G401.6 (cell line): ENCODE data around the gene TRPM4.
"Not testable (repeated sequence)": the region's sequence is repeated elsewhere in the genome, so short reads cannot be mapped to it uniquely, and the experiment has no call there.

Experiments
- FAIRE-seq: peaks from 2 replicates; lab custom pipeline; 2012; peaks lifted over from hg19 to GRCh38; lab: Jason Lieb, UNC

The TRPM4 gene

DNA sequence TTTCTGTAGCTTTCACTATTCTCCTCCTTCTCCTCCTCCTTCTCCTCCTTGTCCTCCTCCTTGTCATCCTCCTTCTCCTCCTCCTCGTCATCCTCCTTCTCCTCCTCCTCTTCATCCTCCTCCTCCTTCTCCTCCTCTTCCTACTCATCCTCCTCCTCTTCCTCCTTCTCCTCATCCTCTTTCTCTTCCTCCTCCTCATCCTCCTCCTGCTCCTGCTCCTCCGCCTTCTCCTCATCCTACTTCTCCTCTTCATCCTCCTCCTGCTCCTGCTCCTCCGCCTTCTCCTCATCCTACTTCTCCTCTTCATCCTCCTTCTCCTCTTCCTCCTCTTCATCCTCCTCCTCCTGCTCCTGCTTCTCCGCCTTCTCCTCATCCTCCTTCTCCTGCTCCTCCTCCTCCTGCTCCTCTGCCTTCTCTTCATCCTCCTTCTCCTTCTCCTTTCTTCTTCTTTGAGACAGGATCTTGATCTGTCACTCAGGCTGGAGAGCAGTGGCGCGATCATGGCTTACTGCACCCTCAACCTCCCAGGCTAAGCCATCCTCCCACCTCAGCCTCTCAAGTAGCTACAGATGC, 36.3 kb downstream of the TRPM4 start:
- no peak for FAIRE-seq

DNA sequence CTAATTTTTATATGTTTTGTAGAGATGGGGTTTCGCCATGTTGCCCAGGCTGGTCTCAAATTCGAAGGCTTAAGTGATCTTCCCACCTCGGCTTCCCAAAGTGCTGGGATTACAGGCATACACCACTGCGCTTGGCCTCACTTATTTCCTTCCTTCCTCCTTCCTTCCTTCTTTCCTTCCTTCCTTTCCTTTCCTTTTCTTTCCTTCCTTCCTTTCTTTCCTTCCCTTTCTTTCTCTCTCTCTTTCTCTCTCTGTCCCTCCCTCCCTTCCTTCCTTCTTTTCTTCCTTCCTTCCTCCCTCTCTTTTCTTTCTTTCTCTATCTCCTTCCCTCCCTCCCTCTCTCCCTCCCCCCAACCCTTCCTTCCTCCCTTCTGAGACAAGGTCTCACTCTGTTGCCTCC, 36.8 kb downstream of the TRPM4 start:
- no peak for FAIRE-seq

DNA sequence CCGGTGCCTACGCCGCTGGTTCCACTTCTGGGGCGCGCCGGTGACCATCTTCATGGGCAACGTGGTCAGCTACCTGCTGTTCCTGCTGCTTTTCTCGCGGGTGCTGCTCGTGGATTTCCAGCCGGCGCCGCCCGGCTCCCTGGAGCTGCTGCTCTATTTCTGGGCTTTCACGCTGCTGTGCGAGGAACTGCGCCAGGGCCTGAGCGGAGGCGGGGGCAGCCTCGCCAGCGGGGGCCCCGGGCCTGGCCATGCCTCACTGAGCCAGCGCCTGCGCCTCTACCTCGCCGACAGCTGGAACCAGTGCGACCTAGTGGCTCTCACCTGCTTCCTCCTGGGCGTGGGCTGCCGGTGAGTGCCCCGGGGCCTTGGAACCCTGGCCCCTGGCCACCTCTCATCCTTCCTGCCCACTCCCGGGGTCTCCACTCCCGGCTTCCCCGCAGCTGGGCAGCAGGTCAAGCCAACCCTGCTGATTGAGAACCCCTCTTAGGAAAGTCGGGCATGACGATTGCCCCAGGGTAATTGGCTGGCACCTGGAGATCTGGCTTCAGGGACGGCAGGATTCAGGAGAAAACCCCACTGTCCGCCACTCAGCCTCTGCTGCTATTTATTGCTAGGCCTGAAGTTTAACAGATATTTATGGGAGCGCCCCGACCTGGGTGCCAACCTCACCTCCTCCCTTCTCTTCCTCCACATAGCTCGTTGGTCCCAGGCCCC, 39.1 kb downstream of the TRPM4 start:
- no peak for FAIRE-seq

DNA sequence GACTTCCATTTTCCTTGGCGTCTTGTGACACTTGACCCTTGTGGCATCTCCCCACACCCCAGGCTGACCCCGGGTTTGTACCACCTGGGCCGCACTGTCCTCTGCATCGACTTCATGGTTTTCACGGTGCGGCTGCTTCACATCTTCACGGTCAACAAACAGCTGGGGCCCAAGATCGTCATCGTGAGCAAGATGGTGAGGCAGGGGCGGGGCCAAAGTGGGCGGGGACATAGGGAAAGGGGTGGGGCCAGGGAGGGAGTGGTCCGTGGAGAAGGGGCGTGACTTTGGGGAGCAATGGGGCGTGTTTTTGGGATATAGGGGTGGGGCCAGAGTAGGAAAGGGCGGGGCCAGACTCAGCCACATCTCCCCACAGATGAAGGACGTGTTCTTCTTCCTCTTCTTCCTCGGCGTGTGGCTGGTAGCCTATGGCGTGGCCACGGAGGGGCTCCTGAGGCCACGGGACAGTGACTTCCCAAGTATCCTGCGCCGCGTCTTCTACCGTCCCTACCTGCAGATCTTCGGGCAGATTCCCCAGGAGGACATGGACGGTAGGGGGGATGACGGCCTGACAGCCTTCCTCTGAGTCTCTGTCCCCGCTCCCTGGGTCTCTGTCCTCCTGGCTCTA, 42.8 kb downstream of the TRPM4 start:
- no peak for FAIRE-seq

DNA sequence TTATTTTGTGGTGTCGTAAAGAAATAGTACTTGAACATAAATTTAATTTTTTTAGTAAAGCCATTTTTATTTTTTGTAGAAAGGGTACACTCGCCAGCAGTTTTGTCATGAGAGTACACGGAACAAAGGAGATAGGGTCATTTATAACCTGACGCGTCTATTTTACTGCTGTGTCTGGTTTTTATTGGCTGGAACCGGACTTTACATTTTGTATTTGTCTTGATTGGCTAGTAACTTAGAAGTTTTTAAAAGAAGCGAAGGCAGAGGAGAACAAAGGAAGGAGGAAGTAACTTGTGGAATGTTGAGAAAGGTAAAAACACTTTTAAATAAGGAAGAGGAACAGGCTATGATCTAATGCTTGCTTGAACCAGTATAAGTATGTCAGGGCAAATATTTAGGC, 43.5 kb downstream of the TRPM4 start:
- FAIRE-seq, result no peak

DNA sequence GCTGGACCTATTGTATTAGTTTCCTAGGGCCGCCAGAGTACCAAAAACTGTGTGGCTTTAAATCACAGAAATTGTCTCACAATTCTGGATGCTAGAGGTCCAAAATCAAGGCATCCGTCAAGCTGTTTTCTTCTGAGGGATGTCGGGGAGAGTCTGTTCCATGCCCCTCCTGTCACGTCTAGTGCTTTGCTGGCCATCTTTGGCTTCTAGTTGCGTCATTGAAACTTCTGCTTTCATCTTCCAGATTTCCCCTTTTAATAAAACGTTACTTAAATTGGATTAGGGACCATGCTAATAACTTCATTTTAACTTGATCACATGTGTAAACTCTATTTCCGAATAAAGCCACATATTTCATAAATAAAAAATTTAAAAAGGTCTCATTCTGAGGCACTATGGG, 47.5 kb downstream of the TRPM4 start:
- no peak for FAIRE-seq

DNA sequence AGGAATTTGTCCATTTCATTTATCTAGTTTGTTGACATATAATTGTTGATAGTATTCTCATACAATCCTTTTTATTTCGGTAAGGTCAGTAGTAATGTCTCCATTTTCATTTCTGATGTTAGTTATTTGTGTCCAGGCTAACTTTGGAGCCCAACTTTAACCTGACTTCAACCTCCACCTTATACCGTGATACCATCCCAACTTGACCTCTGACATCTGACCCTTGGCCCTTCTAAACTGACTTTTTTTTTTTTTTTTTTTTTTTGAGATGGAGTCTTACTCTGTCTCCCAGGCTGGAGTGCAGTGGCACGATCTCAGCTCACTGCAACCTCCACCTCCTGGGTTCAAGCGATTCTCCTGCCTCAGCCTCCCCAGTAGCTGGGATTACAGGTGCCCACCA, 51.9 kb downstream of the TRPM4 start:
- FAIRE-seq, result not testable (repeated sequence)

DNA sequence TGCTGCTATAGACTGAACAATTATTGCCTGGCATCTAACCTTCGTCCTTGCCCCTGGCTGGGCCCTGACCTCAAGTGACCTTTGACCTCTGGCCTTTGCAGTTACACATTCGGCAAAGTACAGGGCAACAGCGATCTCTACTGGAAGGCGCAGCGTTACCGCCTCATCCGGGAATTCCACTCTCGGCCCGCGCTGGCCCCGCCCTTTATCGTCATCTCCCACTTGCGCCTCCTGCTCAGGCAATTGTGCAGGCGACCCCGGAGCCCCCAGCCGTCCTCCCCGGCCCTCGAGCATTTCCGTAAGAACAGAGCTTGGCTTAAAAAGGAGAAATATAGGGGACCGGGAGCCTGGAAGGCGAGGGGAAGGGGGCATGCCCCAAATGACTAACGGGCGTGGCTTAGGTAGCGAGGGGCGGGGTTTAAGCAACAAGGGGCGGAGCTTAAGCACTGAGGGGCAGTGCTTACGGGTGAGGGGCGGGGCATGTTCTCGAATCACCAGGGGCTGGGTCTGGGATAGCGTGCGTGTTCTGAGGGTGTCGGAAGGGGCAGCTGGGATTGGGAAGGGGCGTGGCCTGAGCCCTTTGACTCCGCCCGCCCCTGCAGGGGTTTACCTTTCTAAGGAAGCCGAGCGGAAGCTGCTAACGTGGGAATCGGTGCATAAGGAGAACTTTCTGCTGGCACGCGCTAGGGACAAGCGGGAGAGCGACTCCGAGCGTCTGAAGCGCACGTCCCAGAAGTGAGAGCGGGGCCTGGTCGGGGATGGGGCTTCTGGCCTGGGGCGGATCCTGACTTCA, 52.7 kb downstream of the TRPM4 start:
- no peak for FAIRE-seq

DNA sequence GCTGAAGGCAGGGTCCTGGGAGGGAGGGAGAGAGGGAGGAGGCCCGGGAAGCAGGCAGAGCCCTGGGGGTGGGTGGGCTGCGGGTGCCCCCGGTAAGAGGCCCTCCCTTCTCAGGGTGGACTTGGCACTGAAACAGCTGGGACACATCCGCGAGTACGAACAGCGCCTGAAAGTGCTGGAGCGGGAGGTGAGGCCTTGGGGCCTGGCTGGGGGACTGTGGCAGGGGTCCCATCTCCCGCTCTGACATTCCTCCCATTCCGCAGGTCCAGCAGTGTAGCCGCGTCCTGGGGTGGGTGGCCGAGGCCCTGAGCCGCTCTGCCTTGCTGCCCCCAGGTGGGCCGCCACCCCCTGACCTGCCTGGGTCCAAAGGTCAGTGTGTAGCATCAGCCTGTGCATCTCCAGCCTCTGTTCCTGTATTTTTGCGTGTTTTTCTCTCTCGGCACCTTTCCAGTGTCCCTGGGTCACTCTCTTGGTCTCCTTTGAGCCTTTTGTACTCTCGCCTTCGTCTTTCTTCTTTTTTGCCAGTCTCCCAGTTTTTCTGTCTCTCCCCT, 53.4 kb downstream of the TRPM4 start:
- FAIRE-seq, result no peak

DNA sequence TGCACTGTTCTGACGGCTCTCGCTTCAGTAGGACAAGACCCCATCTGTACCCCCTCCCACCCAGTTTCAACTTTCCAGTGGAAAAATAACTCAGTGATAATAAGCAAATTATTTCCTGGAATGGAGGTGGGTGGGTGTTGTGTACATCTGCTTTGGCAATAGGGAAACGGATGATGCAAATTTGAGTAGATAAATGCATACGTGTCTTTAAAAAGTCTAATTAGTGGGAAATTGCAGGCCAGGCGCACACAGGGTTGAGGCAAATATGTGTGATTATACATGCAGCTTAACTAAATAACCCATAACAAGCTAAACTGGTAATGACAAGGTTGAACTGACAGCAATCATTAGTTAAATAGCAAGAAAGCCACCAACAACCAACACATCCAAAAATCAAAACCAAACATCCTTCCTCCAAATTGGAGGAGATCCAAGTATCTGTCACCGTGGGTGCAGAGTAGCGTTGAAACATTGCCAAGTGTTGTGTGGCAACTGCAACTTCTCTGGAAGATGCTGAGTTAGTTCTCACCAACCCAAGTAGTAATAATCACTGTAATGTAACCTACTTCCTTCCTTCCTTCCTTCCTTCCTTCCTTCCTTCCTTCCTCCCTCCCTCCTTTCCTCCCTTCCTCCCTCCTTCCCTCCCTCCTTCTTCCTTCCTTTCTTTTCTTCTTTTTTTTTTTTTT, 54.6 kb downstream of the TRPM4 start:
- FAIRE-seq, result no peak

DNA sequence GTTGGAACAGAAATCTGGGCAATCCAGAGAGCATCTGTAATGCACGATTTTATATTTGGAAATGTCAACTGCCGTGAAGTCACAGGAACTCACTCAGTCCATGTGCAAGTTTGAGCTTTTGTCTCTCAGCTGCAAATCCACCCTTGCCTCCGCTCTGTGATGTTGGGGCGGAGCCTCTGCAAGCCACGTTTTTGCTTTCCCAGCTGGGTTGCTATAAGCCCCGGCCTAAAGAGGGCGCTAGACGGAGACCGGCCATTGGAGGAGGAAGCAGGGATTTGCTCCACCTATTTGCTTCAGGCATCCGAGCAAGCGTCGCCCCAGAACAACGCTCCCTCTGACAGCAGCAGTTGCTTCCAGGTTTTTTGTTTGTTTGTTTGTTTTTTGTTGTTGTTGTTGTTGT, 56.2 kb downstream of the TRPM4 start:
- FAIRE-seq, result no peak

DNA sequence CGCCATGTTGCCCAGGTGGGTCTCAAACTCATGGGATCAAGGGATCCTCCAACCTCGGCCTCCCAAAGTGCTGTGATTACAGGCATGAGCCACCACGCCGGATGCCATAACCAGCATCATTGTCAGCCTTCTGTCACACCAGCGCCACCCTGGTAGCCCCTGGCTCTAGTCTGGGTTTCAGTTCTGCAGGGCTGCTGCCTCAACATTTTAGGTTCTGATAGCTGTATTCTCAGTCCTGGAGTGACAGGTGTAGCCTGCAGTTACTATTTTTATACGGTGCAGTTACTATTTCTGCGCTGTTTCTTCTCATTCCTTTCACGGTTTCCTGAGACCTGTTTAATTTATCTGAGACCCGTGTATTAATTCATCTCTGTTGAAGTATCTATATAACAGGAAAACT, 57.1 kb downstream of the TRPM4 start:
- FAIRE-seq, result no peak

DNA sequence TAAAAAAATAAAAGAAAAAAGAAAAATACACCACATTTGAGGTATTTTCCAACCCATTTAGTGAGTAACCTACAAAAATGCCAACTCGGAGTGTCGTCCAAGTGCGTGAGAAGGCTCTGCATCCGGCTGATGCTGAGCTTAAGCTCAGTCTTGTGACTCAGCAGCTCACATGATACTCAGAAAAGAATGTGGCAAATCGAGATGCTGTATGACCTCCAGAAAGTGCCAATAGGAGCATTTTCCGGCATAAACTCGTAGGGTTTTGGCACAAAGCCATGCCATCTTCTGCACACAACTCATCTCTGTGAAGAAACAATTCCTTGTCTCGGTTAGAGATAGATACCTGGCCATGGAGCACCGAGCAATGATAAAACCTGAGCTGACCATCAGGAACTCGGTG, 58.5 kb downstream of the TRPM4 start:
- no peak for FAIRE-seq

DNA sequence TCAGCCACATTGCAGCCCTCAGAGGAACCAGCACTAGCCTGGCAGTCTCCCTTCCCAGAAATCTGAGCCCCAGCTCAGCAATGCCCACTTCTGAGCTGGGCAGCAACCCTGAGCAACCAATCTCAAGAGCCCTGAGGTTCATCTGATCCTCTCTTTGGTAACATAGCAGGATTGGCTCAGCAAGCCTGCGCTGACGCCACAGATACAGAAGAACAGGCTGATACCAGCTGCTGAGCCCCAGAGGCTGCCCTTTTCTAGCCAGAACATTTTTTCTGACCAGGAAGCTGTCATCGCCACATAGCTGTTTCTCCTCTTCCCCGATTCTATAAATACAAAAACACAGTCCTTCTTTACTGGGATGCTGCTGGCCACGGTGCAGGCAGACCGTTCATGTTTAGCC, 59.8 kb downstream of the TRPM4 start:
- FAIRE-seq, result no peak

DNA sequence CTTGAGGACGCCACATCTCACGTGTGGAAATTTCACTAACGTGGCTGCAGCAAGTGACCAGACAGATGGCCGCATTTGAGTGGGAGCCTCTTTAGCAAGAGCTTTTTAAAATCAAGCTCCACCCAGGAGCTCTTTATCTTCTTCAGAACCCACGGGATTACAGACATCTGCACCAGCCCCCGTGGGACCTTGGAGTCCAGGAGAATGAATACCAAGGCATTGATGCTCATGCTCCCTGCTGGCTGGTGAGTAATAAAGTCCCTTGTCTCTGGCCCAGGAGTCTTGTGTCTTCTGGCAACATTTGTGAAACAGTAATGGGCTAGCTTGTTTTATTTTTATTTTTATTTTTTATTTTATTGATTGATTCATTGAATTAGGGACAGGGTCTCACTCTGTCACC, 64.4 kb downstream of the TRPM4 start:
- FAIRE-seq, result no peak

DNA sequence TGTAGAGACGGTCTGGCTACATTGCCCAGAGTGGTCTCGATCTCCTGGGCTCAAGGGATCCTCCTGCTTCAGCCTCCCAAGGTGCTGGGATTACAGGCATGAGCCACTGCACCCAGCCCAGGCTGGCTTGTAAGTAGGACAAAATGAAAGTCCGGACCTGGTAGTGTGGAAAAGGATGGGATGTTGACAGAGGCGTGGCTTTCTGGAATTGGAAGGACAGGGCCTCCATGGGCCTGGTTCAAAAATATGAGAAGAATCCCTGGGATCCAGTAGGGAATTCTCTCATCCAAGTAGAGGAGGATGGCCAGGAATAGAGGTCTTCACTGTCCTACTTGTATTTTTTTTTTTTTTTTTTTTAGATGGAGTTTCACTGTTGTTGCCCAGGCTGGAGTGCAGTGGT, 64.9 kb downstream of the TRPM4 start:
- FAIRE-seq, result no peak

DNA sequence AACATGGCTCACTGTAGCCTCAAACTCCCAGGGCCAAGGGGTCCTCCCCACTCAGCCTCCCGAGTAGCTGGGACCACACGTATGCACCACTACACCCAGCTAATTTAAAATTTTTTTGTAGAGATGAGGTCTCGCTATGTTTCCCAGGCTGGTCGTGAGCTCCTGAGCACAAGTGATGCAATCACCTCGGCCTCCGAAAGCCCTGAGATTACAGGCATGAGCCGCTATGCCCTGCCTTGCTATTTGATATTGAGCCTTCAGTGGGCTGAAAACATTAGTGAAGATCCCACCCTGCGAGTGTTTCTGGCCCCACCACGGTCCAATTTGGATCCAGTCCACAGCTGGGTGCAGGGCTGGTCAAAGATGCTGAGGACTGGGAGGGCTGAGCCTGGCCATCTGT, 65.9 kb downstream of the TRPM4 start:
- no peak for FAIRE-seq

DNA sequence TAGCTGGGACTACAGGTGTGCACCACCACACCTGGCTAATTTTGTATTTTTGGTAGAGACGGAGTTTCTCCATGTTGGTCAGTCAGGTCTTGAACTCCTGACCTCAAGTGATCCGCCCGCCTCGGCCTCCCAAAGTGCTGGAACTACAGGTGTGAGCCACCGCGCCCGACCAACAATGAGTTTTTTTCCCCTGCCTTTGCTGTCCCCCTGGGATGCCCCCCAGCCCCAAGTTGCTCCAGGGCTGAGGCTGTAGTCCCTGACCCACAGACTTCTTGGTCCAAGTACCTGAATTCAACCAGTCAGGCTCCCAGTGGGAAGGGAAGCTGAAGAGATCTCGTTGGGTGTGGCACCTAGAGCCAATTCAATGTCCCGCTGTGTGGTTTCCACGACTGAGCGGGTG, 66.8 kb downstream of the TRPM4 start:
- not testable (repeated sequence) for FAIRE-seq

DNA sequence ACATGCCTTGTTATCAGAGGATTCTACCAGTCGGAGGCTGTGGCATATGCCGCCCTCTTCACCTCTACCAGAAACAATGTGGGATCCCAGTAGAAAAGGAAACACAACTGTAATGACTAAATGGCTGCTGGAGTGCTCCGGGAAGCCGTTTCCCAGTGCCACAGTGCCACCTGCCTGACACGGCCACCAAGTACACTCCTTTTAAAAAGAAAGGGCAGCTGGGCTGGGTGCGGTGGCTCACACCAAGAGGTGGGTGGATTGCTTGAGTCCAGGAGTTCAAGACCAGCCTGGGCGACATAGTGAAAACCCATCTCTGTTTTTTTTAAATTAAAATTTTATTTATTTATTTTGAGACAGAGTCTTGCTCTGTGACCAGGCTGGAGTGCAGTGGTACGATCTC, 67.3 kb downstream of the TRPM4 start:
- peak; percentile 83 for FAIRE-seq

DNA sequence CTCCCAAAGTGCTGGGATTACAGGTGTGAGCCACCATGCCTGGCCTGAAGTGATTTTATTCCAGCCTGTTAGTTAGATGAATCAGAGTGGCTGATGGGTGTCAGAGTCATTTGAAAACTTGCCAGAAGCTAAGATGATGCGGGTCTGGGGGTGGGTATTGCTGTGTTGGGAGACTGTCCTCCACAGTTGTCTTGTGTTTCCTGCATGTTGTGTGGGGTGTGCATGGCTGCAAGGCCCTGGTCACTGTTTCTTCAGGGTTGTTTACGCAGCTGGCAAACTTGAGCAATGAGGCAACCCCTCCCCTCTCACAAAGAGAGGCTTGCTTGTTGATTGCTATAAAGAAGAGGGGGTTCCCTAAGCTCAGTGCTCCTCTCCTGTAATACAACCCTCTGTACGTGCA, 71.8 kb downstream of the TRPM4 start:
- FAIRE-seq, result no peak

DNA sequence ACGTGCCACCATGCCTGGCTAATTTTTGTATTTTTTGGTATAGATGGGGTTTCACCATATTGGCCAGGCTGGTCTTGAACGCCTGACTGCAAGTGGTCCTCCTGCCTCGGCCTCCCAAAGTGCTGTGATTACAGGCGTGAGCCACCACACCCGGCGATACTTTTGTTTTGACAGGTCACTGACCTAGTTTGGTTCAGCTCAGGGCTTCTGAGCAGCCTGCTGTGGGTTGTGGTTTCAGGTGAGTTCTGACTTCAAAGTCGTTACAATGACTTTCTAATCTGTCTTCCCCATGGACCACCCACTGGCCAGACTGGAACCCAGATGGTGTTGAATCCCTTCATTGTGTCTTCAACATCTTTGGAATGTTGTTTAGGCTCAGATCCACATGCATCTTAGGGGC, 73.8 kb downstream of the TRPM4 start:
- FAIRE-seq, result no peak

DNA sequence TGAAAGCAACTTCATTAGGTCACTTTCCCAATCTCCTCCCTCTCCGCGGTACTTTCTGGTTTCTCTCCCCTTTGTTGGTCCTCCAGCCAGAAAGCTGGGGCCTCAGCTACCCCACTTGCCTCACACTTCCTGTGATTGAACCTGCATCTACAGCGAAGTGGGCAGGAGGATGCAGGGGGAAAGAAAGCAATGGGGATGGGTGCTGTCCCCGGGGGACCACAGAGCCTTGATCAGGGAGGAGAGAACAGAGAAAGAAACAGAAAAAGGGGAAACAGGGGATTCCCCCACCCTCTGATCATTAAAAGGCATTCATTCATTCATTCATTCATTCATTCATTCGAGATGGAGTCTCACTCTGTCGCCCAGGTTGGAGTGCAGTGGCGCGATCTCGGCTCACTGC, 74.2 kb downstream of the TRPM4 start:
- FAIRE-seq, result no peak
